ENCODE measurements around the gene NARS2.

Gene NARS2

GRCh38 chr11:78402847-78403246, 171.8 kb downstream of the NARS2 start:
- peak; percentile 21 for DNase-seq (ENCODE audit: low read depth)
- no peak for TF ChIP-seq MYC (IDR thresholded peaks at IDR 0.05; ENCODE audit: low read depth, low read length)
- TF ChIP-seq MAX (IDR thresholded peaks at IDR 0.05; ENCODE audit: low read depth, low read length), result no peak
- TF ChIP-seq CTCF (IDR thresholded peaks at IDR 0.05; ENCODE audit: low read depth, low read length), result no peak
- TF ChIP-seq POLR2A (IDR thresholded peaks at IDR 0.05; ENCODE audit: extremely low read depth, insufficient read length), result no peak
- no peak overlapping the region for H3K4me3 ChIP-seq (ENCODE audit: low read depth, low read length)

- DNase-seq (ENCODE audit: low read depth), result no peak
- H3K4me3 ChIP-seq (ENCODE audit: low read depth, low read length), result no peak overlapping the region
- no peak for TF ChIP-seq CTCF (IDR thresholded peaks at IDR 0.05; ENCODE audit: low read depth, low read length)
Observed at GRCh38 chr11:78400702-78401101, 174.0 kb downstream of the NARS2 start.

- DNase-seq (ENCODE audit: low read depth), result no peak
- H3K4me3 ChIP-seq (ENCODE audit: low read depth, low read length), result no peak overlapping the region
- TF ChIP-seq POLR2A (IDR thresholded peaks at IDR 0.05; ENCODE audit: extremely low read depth, insufficient read length), result no peak
- no peak for TF ChIP-seq CTCF (IDR thresholded peaks at IDR 0.05; ENCODE audit: low read depth, low read length)
- no peak for TF ChIP-seq MAX (IDR thresholded peaks at IDR 0.05; ENCODE audit: low read depth, low read length)
- no peak for TF ChIP-seq MYC (IDR thresholded peaks at IDR 0.05; ENCODE audit: low read depth, low read length)
Observed at GRCh38 chr11:78400116-78400515, 174.5 kb downstream of the NARS2 start.

GRCh38 chr11:78399136-78399535, 175.5 kb downstream of the NARS2 start:
- no peak for DNase-seq (ENCODE audit: low read depth)
- no peak for TF ChIP-seq MYC (IDR thresholded peaks at IDR 0.05; ENCODE audit: low read depth, low read length)
- TF ChIP-seq CTCF (IDR thresholded peaks at IDR 0.05; ENCODE audit: low read depth, low read length), result no peak
- TF ChIP-seq POLR2A (IDR thresholded peaks at IDR 0.05; ENCODE audit: extremely low read depth, insufficient read length), result no peak

GRCh38 chr11:78398715-78399114, 175.9 kb downstream of the NARS2 start:
- DNase-seq (ENCODE audit: low read depth), result no peak
- no peak for TF ChIP-seq MAX (IDR thresholded peaks at IDR 0.05; ENCODE audit: low read depth, low read length)
- no peak for TF ChIP-seq CTCF (IDR thresholded peaks at IDR 0.05; ENCODE audit: low read depth, low read length)
- TF ChIP-seq MYC (IDR thresholded peaks at IDR 0.05; ENCODE audit: low read depth, low read length), result no peak
- no peak for TF ChIP-seq POLR2A (IDR thresholded peaks at IDR 0.05; ENCODE audit: extremely low read depth, insufficient read length)
- H3K4me3 ChIP-seq (ENCODE audit: low read depth, low read length), result no peak overlapping the region

More at GRCh38 chr11:78399136-78399535, 175.5 kb downstream of the NARS2 start:
- no peak overlapping the region for H3K4me3 ChIP-seq (ENCODE audit: low read depth, low read length)

- DNase-seq (ENCODE audit: low read depth), result peak; percentile 81
- H3K4me3 ChIP-seq (ENCODE audit: low read depth, low read length), result no peak overlapping the region
- TF ChIP-seq POLR2A (IDR thresholded peaks at IDR 0.05; ENCODE audit: extremely low read depth, insufficient read length) (no peak), MYC (IDR thresholded peaks at IDR 0.05; ENCODE audit: low read depth, low read length) (no peak), MAX (IDR thresholded peaks at IDR 0.05; ENCODE audit: low read depth, low read length) (no peak), CTCF (IDR thresholded peaks at IDR 0.05; ENCODE audit: low read depth, low read length) (no peak)
Observed at GRCh38 chr11:78397398-78397797, 177.3 kb downstream of the NARS2 start.

All from NB4 (cell line).